PFSK-1 (cell line): ENCODE results near the gene MDGA2.

Source experiments
- POLR2AphosphoS5 ChIP-seq: IDR thresholded peaks from 2 replicates; pipeline ENCODE4 v1.6.1; 2012; ENCODE audit warnings: low read depth, mild to moderate bottlenecking, control low read depth, low read length, moderate library complexity
- SIN3A ChIP-seq: IDR thresholded peaks from 2 replicates; pipeline ENCODE4 v1.6.1; 2012; ENCODE audit warnings: mild to moderate bottlenecking, low read length, moderate library complexity, borderline replicate concordance; ENCODE audit not compliant: insufficient read depth

DNA sequence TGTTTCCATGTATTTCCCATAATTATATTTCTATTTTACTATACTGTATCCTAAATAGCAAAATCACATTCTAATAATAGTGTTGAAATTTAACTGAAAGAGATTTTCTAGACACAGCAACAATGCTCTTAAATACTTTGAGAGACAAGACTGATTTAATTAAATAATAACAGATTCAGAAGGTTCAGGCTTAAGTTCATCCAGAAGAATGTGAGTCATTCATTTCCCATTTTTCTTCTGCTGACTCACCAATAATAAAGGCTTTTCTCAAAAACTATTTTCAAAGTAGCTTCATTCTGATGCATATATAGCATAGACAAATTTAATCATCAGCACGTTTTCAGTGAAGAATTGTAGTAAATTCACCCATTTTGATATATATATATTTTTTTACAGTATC is 481.4 kb downstream of the MDGA2 start:
- TF ChIP-seq POLR2AphosphoS5, result no peak
- no peak for TF ChIP-seq SIN3A
